ENCODE results near the gene TRIM2. TPM values are rescaled to one million over a fixed set of nuclear protein-coding genes. Genes with fewer than 3 reads are reported as not detected.

Gene TRIM2
- total RNA-seq, 2 donors from 2014 or later: 0.32 to 4.4 TPM

GRCh38 chr4:153318696-153319320 lies 114.6 kb downstream of the TRIM2 start:
- DNase-seq (ENCODE audit: low spot score in 2 of 2) (peak in 1 of 2 donors; percentile 24), ATAC-seq (peak in 1 of 2 donors; percentile 59)
- H3K36me3 Mint-ChIP-seq: no peaks in the 10 kb centered on the region
- H3K27ac Mint-ChIP-seq: no peak overlapping the region
- H3K9me3 Mint-ChIP-seq: no peaks in the 10 kb centered on the region

GRCh38 chr4:153322791-153323190 lies 118.5 kb downstream of the TRIM2 start:
- no peak for DNase-seq (ENCODE audit: low spot score in 2 of 2)
- H3K9me3 Mint-ChIP-seq: no peaks in the 10 kb centered on the region
- no peak for ATAC-seq
- no peaks in the 10 kb centered on the region for H3K36me3 Mint-ChIP-seq
- H3K27ac Mint-ChIP-seq: no peak overlapping the region

- Mint-ChIP-seq H3K36me3 (no peaks in the 10 kb centered on the region), H3K27ac (no peak overlapping the region), H3K9me3 (no peaks in the 10 kb centered on the region)
- ATAC-seq (no peak), DNase-seq (ENCODE audit: low spot score in 2 of 2) (no peak)
These were observed 119.8 kb downstream of the TRIM2 start for GRCh38 chr4:153324046-153324445.

GRCh38 chr4:153325558-153325957 lies 121.3 kb downstream of the TRIM2 start:
- ATAC-seq (no peak), DNase-seq (ENCODE audit: low spot score in 2 of 2) (no peak)
- H3K36me3 Mint-ChIP-seq: no peaks in the 10 kb centered on the region
- H3K9me3 Mint-ChIP-seq: no peaks in the 10 kb centered on the region
- H3K27ac Mint-ChIP-seq: no peak overlapping the region

- H3K27ac Mint-ChIP-seq: no peak overlapping the region
- H3K36me3 Mint-ChIP-seq: no peaks in the 10 kb centered on the region
- ATAC-seq (no peak), DNase-seq (ENCODE audit: low spot score in 2 of 2) (no peak)
- H3K9me3 Mint-ChIP-seq: no peaks in the 10 kb centered on the region
These were observed 122.3 kb downstream of the TRIM2 start for GRCh38 chr4:153326513-153326912.

- no peak for ATAC-seq
- Mint-ChIP-seq H3K9me3 (no peaks in the 10 kb centered on the region), H3K36me3 (no peaks in the 10 kb centered on the region), H3K27ac (no peak overlapping the region)
- no peak for DNase-seq (ENCODE audit: low spot score in 2 of 2)
These were observed 123.0 kb downstream of the TRIM2 start for GRCh38 chr4:153327247-153327646.

- DNase-seq (ENCODE audit: low spot score in 2 of 2) (no peak), ATAC-seq (no peak)
- Mint-ChIP-seq H3K36me3 (no peaks in the 10 kb centered on the region), H3K9me3 (no peaks in the 10 kb centered on the region), H3K27ac (no peak overlapping the region)
These were observed 128.7 kb downstream of the TRIM2 start for GRCh38 chr4:153332936-153333335.

- ATAC-seq (no peak), DNase-seq (ENCODE audit: low spot score in 2 of 2) (no peak)
- H3K9me3 Mint-ChIP-seq: no peaks in the 10 kb centered on the region
- no peaks in the 10 kb centered on the region for H3K36me3 Mint-ChIP-seq
- no peak overlapping the region for H3K27ac Mint-ChIP-seq
These were observed 129.6 kb downstream of the TRIM2 start for GRCh38 chr4:153333874-153334273.

- no peaks in the 10 kb centered on the region for H3K36me3 Mint-ChIP-seq
- no peak for ATAC-seq
- H3K9me3 Mint-ChIP-seq: no peaks in the 10 kb centered on the region
- no peak overlapping the region for H3K27ac Mint-ChIP-seq
- no peak for DNase-seq (ENCODE audit: low spot score in 2 of 2)
These were observed 131.4 kb downstream of the TRIM2 start for GRCh38 chr4:153335665-153336064.

- no peak for ATAC-seq
These were observed 133.4 kb downstream of the TRIM2 start for GRCh38 chr4:153337686-153338085.

GRCh38 chr4:153341575-153342090 lies 137.4 kb downstream of the TRIM2 start:
- ATAC-seq: no peak
- no peaks in the 10 kb centered on the region for H3K9me3 Mint-ChIP-seq

More at GRCh38 chr4:153337686-153338085, 133.4 kb downstream of the TRIM2 start:
- DNase-seq (ENCODE audit: low spot score in 2 of 2): no peak
- no peaks in the 10 kb centered on the region for H3K9me3 Mint-ChIP-seq
- no peak overlapping the region for H3K27ac Mint-ChIP-seq
- no peaks in the 10 kb centered on the region for H3K36me3 Mint-ChIP-seq

GRCh38 chr4:153342751-153343552 lies 138.7 kb downstream of the TRIM2 start:
- DNase-seq (ENCODE audit: low spot score in 2 of 2) (no peak), ATAC-seq (no peak)
- Mint-ChIP-seq H3K27ac (peak overlapping the region in 1 of 2 donors; percentile 23), H3K9me3 (no peaks in the 10 kb centered on the region), H3K36me3 (peaks cover 4 to 13% of the 10 kb centered on the region in 2 donors)

More at GRCh38 chr4:153341575-153342090, 137.4 kb downstream of the TRIM2 start:
- no peak for DNase-seq (ENCODE audit: low spot score in 2 of 2)
- Mint-ChIP-seq H3K36me3 (peaks cover 4 to 5% of the 10 kb centered on the region in 2 donors), H3K27ac (no peak overlapping the region)

- H3K27ac Mint-ChIP-seq: peak within 1 kb of the TSS; percentile 91 to 96
- ATAC-seq (peak; percentile 94 to 96), DNase-seq (ENCODE audit: low spot score in 2 of 2) (peak; percentile 93 to 96)
- peaks cover 4 to 22% of the 10 kb centered on the region in 2 donors for H3K36me3 Mint-ChIP-seq
- H3K9me3 Mint-ChIP-seq: no peaks in the 10 kb centered on the region
These were observed 140.1 kb downstream of the TRIM2 start, which contains the start of gene MND1 for GRCh38 chr4:153344131-153345011. Gene MND1, plus strand, starts transcription at chr4:153344688. Its CDS starts 50 bp downstream, at chr4:153344738.

GRCh38 chr4:153345012-153345981 lies 141.1 kb downstream of the TRIM2 start:
- ATAC-seq (peak; percentile 42 to 68), DNase-seq (ENCODE audit: low spot score in 2 of 2) (peak in 1 of 2 donors; percentile 46)
- peaks cover 4 to 25% of the 10 kb centered on the region in 2 donors for H3K36me3 Mint-ChIP-seq
- peak overlapping the region; percentile 91 to 96 for H3K27ac Mint-ChIP-seq
- H3K9me3 Mint-ChIP-seq: no peaks in the 10 kb centered on the region

- Mint-ChIP-seq H3K36me3 (peaks cover 4 to 27% of the 10 kb centered on the region in 2 donors), H3K9me3 (no peaks in the 10 kb centered on the region), H3K27ac (no peak overlapping the region)
- DNase-seq (ENCODE audit: low spot score in 2 of 2): no peak
- no peak for ATAC-seq
These were observed 141.8 kb downstream of the TRIM2 start for GRCh38 chr4:153346031-153346430.
